ENCODE measurements around the gene GSX2. TPM values are rescaled to one million over a fixed set of nuclear protein-coding genes. Genes with fewer than 3 reads are reported as not detected.

The GSX2 gene
- total RNA-seq, 3 donors from 2014 or later, result not detected

DNA sequence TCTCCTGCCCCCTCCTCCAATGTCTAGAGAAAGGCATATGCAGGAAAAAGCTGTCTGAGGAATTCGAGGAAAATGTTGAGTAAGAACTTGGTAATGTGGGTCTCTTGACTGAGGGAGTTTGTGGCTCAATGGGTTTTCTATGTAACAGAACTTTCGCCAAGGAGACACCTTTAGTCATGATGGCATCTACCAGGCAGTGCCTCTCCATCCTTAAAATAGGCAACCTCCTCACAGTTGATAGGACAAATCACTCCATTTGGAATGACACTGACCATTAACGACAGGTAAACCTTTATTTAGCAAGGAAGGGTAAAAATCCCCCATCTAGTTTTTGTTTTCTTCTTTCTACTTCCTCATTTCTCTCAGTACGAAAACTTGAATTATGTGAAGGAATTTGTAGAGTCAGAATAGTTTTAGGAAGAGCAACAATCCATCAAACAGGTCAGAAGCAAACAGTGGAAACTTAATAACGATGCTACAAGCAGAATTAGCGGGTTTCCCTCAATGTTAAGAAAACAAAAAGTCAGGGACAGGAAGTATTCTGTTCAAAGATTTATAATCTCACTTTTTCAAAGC is 2.7 kb downstream of the GSX2 start:
- no peaks in the 10 kb centered on the region for H3K9me3 ChIP-seq
- DNase-seq, result no peak
- no peaks in the 10 kb centered on the region for H3K36me3 ChIP-seq (ENCODE audit: low read depth)
- ATAC-seq, result no peak
- intact Hi-C loops (cut with DNase I, micrococcal nuclease), result no loop called here
- no peak overlapping the region for H3K4me3 ChIP-seq
- TF ChIP-seq, protein P1, sequence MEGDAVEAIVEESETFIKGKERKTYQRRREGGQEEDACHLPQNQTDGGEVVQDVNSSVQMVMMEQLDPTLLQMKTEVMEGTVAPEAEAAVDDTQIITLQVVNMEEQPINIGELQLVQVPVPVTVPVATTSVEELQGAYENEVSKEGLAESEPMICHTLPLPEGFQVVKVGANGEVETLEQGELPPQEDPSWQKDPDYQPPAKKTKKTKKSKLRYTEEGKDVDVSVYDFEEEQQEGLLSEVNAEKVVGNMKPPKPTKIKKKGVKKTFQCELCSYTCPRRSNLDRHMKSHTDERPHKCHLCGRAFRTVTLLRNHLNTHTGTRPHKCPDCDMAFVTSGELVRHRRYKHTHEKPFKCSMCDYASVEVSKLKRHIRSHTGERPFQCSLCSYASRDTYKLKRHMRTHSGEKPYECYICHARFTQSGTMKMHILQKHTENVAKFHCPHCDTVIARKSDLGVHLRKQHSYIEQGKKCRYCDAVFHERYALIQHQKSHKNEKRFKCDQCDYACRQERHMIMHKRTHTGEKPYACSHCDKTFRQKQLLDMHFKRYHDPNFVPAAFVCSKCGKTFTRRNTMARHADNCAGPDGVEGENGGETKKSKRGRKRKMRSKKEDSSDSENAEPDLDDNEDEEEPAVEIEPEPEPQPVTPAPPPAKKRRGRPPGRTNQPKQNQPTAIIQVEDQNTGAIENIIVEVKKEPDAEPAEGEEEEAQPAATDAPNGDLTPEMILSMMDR (IDR thresholded peaks at IDR 0.05), result no peak
- peaks cover 17% of the 10 kb centered on the region for H3K4me1 ChIP-seq (ENCODE audit: low read depth)

DNA sequence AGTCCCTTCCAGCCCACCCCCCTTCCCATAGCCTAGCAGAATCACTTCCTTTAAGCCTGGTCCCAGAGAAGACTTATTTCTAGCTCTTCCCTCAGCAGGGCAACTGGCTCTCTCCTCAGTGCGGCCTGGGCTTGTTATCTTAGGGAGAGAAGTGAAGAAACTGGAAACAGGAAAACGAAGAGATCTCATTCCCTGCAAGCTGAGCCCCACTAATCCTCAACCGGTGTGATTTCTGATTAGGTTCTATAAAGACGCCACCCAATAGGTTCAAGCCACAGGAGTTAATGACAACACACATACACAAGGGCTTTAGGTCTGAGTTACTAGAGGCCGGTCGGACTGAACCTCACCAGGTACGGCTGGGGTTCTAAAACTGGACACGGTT is 3.2 kb downstream of the GSX2 start:
- DNase-seq (no peak), ATAC-seq (no peak)
- intact Hi-C loops (cut with DNase I, micrococcal nuclease), result no loop called here
- no peaks in the 10 kb centered on the region for H3K36me3 ChIP-seq (ENCODE audit: low read depth)
- no peaks in the 10 kb centered on the region for H3K9me3 ChIP-seq
- H3K4me1 ChIP-seq (ENCODE audit: low read depth), result peaks cover 18% of the 10 kb centered on the region
- TF ChIP-seq, protein P1 (IDR thresholded peaks at IDR 0.05), result no peak
- H3K4me3 ChIP-seq, result no peak overlapping the region

DNA sequence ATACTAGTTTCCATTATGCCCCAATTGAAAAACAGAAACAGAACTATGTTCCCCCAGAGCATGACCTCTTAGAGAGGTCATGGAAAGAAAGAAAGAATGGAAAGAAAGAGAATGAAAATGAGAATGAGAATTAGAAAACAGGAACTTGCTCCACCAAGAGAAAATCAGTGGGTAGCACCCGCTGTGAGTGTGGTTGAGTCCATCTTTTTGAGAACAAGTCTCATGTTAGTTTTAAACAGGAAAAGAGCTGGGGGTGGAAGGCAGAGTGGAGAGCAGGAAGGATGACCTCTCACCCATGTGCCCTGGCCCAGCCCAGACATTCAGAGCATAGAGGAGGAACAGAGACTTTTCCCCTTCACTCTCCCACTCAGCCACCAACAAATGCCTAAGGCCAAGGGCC is 4.9 kb downstream of the GSX2 start:
- intact Hi-C loops (cut with DNase I, micrococcal nuclease), result no loop called here
- Histone ChIP-seq H3K4me3 (no peak overlapping the region), H3K9me3 (no peaks in the 10 kb centered on the region), H3K4me1 (ENCODE audit: low read depth) (peaks cover 23% of the 10 kb centered on the region), H3K36me3 (ENCODE audit: low read depth) (no peaks in the 10 kb centered on the region)
- TF ChIP-seq, protein P1 (IDR thresholded peaks at IDR 0.05), result no peak
- ATAC-seq (no peak), DNase-seq (no peak)

DNA sequence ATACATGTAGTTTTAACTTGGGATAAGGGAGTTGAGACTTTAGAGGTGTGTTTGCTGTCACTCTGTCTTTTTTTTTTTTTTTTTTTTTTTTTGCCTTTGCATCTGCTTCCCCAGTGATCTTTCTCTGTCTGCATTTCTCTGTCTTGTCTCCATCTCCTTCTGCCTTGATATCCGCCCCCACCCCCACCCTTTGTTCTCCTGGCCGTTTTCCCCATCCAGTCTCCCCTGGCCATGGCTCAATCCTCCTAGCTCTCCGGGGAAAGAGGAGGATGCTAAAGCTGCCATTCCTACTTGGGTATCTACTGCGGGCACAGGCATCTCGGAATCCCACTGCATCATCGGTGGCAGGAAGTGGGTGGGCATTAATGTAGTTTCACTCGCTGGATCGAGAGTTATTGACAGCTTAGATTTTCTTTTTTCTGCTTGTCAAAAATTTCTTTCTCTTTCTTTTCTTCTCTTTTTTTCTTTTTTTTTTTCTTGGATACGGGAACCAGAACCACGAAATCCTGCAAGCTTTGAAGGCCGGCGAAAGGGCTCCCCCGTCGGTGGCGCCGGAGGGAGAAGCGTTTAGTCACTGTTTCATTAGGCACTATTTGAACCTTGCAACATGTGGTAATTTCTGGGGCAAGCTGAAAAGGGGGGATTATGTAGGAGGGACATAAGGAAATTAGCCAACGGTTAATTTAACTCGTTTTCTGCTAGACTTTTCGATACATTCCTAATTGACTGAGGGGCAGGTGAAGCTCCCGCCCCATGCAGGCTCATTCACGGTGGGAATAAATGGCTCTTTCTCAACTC is 8.2 kb downstream of the GSX2 start:
- no peak overlapping the region for H3K4me3 ChIP-seq
- DNase-seq (no peak), ATAC-seq (no peak)
- TF ChIP-seq, protein P1 (IDR thresholded peaks at IDR 0.05), result no peak
- H3K36me3 ChIP-seq (ENCODE audit: low read depth), result no peaks in the 10 kb centered on the region
- no peaks in the 10 kb centered on the region for H3K9me3 ChIP-seq
- intact Hi-C loops (cut with DNase I, micrococcal nuclease), result no loop called here
- peaks cover 12% of the 10 kb centered on the region for H3K4me1 ChIP-seq (ENCODE audit: low read depth)

DNA sequence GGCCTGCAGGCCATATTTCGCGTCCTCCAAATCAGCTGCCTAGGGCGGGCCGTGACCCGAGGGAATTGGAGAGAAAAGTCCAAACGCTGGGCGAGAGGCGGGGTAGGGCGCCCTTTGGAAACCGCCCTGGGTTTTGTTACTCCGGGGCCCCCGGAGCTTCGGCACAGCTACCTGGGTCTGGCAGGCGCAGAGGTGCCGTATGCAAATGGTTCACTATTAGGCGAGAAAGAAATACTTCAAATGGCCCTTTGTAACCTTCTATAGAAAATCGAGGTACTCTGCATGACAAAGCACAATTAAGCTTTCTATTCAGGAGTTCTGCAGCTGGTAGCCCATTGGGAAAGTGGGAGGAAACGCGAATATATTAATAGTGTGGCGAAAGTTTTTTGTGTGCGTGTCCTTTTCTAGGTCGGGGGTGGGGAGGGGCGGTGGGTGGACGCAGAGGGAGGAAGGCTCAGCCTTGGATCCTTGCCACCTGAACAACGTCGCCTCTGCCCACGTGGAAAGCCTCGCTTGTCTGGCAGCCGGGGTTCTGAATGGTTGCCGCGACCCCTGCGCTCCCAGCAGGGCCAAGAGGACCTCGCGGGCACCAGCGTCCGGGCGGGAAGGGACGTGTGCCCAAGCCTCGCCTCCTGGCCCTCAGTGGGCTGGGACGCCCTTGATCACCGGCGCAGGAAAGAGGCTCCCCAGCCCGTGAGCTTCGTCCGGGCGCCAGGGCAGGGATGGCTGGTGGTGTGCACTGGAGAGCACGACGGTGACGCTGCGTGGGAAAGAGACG is 9.5 kb downstream of the GSX2 start:
- DNase-seq (peak in 1 of 3 donors; percentile 33), ATAC-seq (peak; percentile 21)
- H3K4me3 ChIP-seq, result no peak overlapping the region
- H3K4me1 ChIP-seq (ENCODE audit: low read depth), result peaks cover 12% of the 10 kb centered on the region
- TF ChIP-seq, protein P1 (IDR thresholded peaks at IDR 0.05), result no peak
- H3K9me3 ChIP-seq, result no peaks in the 10 kb centered on the region
- intact Hi-C loops (cut with DNase I, micrococcal nuclease), result no loop called here
- no peaks in the 10 kb centered on the region for H3K36me3 ChIP-seq (ENCODE audit: low read depth)

All from mucosa of descending colon (tissue), 3 donors.